IPS DF 6.9 (cell line): ENCODE measurements around the gene ACAA2.

ENCODE experiments used
- DNase-seq: peaks from one replicate; pipeline ENCODE4 v3.0.0-alpha.2; 2013; ENCODE audit warnings: low read depth, low spot score
- H3K27ac ChIP-seq: one replicate; pipeline ENCODE4 v1.5.1; 2013; ENCODE audit warnings: low read length, control low read depth
- H3K27me3 ChIP-seq: 2 replicates; pipeline ENCODE4 v1.6.1; 2013; ENCODE audit warnings: mild to moderate bottlenecking, low read length; ENCODE audit not compliant: control insufficient read depth, insufficient read depth
- H3K36me3 ChIP-seq: 2 replicates; pipeline ENCODE4 v1.6.1; 2013; ENCODE audit warnings: low read length; ENCODE audit not compliant: control insufficient read depth, insufficient read depth
- H3K4me1 ChIP-seq: 2 replicates; pipeline ENCODE4 v1.6.1; 2013; ENCODE audit warnings: low read length; ENCODE audit not compliant: control insufficient read depth, insufficient read depth
- H3K4me3 ChIP-seq: 2 replicates; pipeline ENCODE4 v1.5.1; 2013; ENCODE audit warnings: mild to moderate bottlenecking, low read length
- H3K9me3 ChIP-seq: 2 replicates; pipeline ENCODE4 v1.6.1; 2013; ENCODE audit warnings: low read length, inconsistent platforms; ENCODE audit not compliant: control insufficient read depth, insufficient read depth
- WGBS: extraction: QIAGEN DNeasy Blood & Tissue Kit; methylation state at CpG from one replicate; pipeline ENCODE4 v1.1.7; 2013; ENCODE audit warnings: mixed read lengths, missing lambda C conversion rate; ENCODE audit not compliant: insufficient read length, insufficient coverage; 5-methylcytosine and 5-hydroxymethylcytosine counted together

Gene ACAA2

GRCh38 chr18:49743117-49743567, 70.2 kb downstream of the ACAA2 start:
- no peak overlapping the region for H3K27ac ChIP-seq
- H3K4me1 ChIP-seq, result no peaks in the 10 kb centered on the region
- no peaks in the 10 kb centered on the region for H3K27me3 ChIP-seq
- DNase-seq, result no peak
- no CpG with 5 or more reads among the region's 5 CpGs for WGBS
- no peak overlapping the region for H3K4me3 ChIP-seq
- no peaks in the 10 kb centered on the region for H3K9me3 ChIP-seq
- H3K36me3 ChIP-seq, result no peaks in the 10 kb centered on the region

- H3K4me1 ChIP-seq, result no peaks in the 10 kb centered on the region
- H3K36me3 ChIP-seq, result no peaks in the 10 kb centered on the region
- H3K27ac ChIP-seq, result no peak overlapping the region
- H3K4me3 ChIP-seq, result no peak overlapping the region
- WGBS, result 100% methylated on average over 2 of the region's 4 CpGs
- H3K27me3 ChIP-seq, result no peaks in the 10 kb centered on the region
- H3K9me3 ChIP-seq, result no peaks in the 10 kb centered on the region
- DNase-seq, result no peak
Observed at GRCh38 chr18:49742316-49743116, 70.8 kb downstream of the ACAA2 start.

GRCh38 chr18:49739275-49739674, 74.1 kb downstream of the ACAA2 start:
- no peaks in the 10 kb centered on the region for H3K36me3 ChIP-seq
- no peaks in the 10 kb centered on the region for H3K27me3 ChIP-seq
- DNase-seq, result no peak
- 100% methylated on average over 1 of the region's 4 CpGs for WGBS
- no peaks in the 10 kb centered on the region for H3K4me1 ChIP-seq
- no peak overlapping the region for H3K4me3 ChIP-seq
- no peak overlapping the region for H3K27ac ChIP-seq
- H3K9me3 ChIP-seq, result no peaks in the 10 kb centered on the region

GRCh38 chr18:49738721-49739120, 74.6 kb downstream of the ACAA2 start:
- Histone ChIP-seq H3K4me3 (no peak overlapping the region), H3K36me3 (no peaks in the 10 kb centered on the region), H3K27me3 (no peaks in the 10 kb centered on the region), H3K4me1 (no peaks in the 10 kb centered on the region), H3K9me3 (no peaks in the 10 kb centered on the region), H3K27ac (no peak overlapping the region)
- no CpG with 5 or more reads among the region's 4 CpGs for WGBS
- DNase-seq, result no peak

- Histone ChIP-seq H3K27ac (no peak overlapping the region), H3K9me3 (no peaks in the 10 kb centered on the region), H3K4me1 (peaks cover 8% of the 10 kb centered on the region; the same call in 1 of the 2 replicates), H3K36me3 (no peaks in the 10 kb centered on the region), H3K4me3 (no peak overlapping the region), H3K27me3 (no peaks in the 10 kb centered on the region)
- WGBS, result no CpG with 5 or more reads among the region's 4 CpGs
- DNase-seq, result no peak
Observed at GRCh38 chr18:49734836-49735235, 78.5 kb downstream of the ACAA2 start.

GRCh38 chr18:49733896-49734585, 79.3 kb downstream of the ACAA2 start:
- no CpG with 5 or more reads among the region's 8 CpGs for whole genome bisulfite sequencing
- Histone ChIP-seq H3K27ac (no peak overlapping the region), H3K4me3 (no peak overlapping the region), H3K4me1 (peaks cover 8% of the 10 kb centered on the region; the same call in 1 of the 2 replicates), H3K9me3 (no peaks in the 10 kb centered on the region), H3K27me3 (no peaks in the 10 kb centered on the region), H3K36me3 (no peaks in the 10 kb centered on the region)
- no peak for DNase-seq

GRCh38 chr18:49733321-49733720, 80.0 kb downstream of the ACAA2 start:
- peaks cover 8% of the 10 kb centered on the region; the same call in 1 of the 2 replicates for H3K4me1 ChIP-seq
- WGBS, result no CpG with 5 or more reads among the region's 1 CpG
- no peak for DNase-seq

More at GRCh38 chr18:49733321-49733720, 80.0 kb downstream of the ACAA2 start:
- Histone ChIP-seq H3K9me3 (no peaks in the 10 kb centered on the region), H3K27me3 (no peaks in the 10 kb centered on the region), H3K36me3 (no peaks in the 10 kb centered on the region), H3K4me3 (no peak overlapping the region), H3K27ac (no peak overlapping the region)
